ENCODE data around the gene DDX47. TPM values are rescaled to one million over a fixed set of nuclear protein-coding genes. Genes with fewer than 3 reads are reported as not detected.

Gene DDX47
- total RNA-seq, 1 experiment from 2014 or later, result 115 TPM

DNA sequence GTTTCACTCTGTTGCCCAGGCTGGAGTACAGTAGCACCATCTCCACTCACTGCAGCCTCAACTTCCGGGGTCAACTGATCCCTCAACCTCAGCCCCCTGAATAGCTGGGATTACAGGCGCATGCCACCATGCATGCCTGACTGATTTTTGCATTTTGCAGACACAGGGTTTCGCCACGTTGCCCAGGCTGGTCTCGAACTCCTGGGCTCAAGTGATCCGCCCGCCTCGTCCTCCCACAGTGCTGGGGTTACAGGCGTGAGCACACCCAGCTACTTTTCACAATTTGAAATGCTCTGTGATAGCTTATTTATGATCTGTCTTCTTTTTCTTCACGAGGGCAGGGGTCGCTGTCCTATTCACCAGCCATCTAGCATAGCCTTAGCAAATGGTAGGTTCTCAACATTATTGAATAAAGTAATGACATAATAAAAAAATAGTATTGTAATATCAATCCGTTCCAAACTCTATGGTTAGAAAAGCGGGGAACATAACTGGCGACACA, 477 bp upstream of the DDX47 start:
- DNase-seq (ENCODE audit: low read depth, low spot score), result no peak
- H3K27me3 ChIP-seq (ENCODE audit: control insufficient read depth, insufficient read depth, low read length), result no peaks in the 10 kb centered on the region
- in situ Hi-C loops (cut with HindIII; ENCODE audit: low pct_unique_long_range_greater_than_20kb, low sequenced_read_pairs), result no loop called here
- BruUV-seq (replicated peaks), result no TSS peak
- peaks cover 40% of the 10 kb centered on the region for H3K4me1 ChIP-seq (ENCODE audit: control insufficient read depth, insufficient read depth, low read length)
- intact Hi-C loops (cut with micrococcal nuclease; ENCODE audit: unreplicated experiment), result loop anchor here (10.0 kb wide), 1 partner anchor 172 kb away; no protein-coding TSS in a partner anchor
- peak overlapping the region in 1 of 2 experiments; percentile 99; a peak in 2 of 4 replicates for H3K4me3 ChIP-seq (ENCODE audit: low read depth in 2 of 2, low read length in 2 of 2)
- ChIA-PET CTCF (interaction anchor here (1.0 to 1.1 kb wide), 3 partner anchors 66 to 81 kb away, joined by 3 to 5 read pairs (median 4); partner anchors contain the start of gene GPRC5A), POLR2A (interaction anchor here (0.5 to 1.6 kb wide), 2 partner anchors 9 to 20 kb away, joined by 3 to 6 read pairs; no protein-coding TSS in a partner anchor)
- ATAC-seq, result peak; percentile 32
- no peak for TF ChIP-seq POLR2AphosphoS5 (IDR thresholded peaks at IDR 0.05; ENCODE audit: low read depth, low read length)
- no peak for TF ChIP-seq TCF7L2 (IDR thresholded peaks at IDR 0.05; ENCODE audit: low read depth, low read length)
- TF ChIP-seq, protein P1, sequence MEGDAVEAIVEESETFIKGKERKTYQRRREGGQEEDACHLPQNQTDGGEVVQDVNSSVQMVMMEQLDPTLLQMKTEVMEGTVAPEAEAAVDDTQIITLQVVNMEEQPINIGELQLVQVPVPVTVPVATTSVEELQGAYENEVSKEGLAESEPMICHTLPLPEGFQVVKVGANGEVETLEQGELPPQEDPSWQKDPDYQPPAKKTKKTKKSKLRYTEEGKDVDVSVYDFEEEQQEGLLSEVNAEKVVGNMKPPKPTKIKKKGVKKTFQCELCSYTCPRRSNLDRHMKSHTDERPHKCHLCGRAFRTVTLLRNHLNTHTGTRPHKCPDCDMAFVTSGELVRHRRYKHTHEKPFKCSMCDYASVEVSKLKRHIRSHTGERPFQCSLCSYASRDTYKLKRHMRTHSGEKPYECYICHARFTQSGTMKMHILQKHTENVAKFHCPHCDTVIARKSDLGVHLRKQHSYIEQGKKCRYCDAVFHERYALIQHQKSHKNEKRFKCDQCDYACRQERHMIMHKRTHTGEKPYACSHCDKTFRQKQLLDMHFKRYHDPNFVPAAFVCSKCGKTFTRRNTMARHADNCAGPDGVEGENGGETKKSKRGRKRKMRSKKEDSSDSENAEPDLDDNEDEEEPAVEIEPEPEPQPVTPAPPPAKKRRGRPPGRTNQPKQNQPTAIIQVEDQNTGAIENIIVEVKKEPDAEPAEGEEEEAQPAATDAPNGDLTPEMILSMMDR (IDR thresholded peaks at IDR 0.05), result no peak
- no peak for TF ChIP-seq SIN3A (IDR thresholded peaks at IDR 0.05; ENCODE audit: borderline replicate concordance, insufficient read depth, low read depth, low read length)
- TF ChIP-seq, protein P2, sequence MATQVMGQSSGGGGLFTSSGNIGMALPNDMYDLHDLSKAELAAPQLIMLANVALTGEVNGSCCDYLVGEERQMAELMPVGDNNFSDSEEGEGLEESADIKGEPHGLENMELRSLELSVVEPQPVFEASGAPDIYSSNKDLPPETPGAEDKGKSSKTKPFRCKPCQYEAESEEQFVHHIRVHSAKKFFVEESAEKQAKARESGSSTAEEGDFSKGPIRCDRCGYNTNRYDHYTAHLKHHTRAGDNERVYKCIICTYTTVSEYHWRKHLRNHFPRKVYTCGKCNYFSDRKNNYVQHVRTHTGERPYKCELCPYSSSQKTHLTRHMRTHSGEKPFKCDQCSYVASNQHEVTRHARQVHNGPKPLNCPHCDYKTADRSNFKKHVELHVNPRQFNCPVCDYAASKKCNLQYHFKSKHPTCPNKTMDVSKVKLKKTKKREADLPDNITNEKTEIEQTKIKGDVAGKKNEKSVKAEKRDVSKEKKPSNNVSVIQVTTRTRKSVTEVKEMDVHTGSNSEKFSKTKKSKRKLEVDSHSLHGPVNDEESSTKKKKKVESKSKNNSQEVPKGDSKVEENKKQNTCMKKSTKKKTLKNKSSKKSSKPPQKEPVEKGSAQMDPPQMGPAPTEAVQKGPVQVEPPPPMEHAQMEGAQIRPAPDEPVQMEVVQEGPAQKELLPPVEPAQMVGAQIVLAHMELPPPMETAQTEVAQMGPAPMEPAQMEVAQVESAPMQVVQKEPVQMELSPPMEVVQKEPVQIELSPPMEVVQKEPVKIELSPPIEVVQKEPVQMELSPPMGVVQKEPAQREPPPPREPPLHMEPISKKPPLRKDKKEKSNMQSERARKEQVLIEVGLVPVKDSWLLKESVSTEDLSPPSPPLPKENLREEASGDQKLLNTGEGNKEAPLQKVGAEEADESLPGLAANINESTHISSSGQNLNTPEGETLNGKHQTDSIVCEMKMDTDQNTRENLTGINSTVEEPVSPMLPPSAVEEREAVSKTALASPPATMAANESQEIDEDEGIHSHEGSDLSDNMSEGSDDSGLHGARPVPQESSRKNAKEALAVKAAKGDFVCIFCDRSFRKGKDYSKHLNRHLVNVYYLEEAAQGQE (IDR thresholded peaks at IDR 0.05; ENCODE audit: insufficient read depth in 1 of 2, low read depth in 2 of 2, low read length in 1 of 2), result no peak
- H3K36me3 ChIP-seq (ENCODE audit: control insufficient read depth, insufficient read depth, low read length), result peaks cover 12% of the 10 kb centered on the region
- H3K27ac ChIP-seq (ENCODE audit: low read length), result peak overlapping the region; percentile 99
- no peaks in the 10 kb centered on the region for H3K9me3 ChIP-seq (ENCODE audit: control insufficient read depth, insufficient read depth, low read depth, low read length)

- Histone ChIP-seq H3K4me1 (ENCODE audit: control insufficient read depth, insufficient read depth, low read length) (peaks cover 68% of the 10 kb centered on the region), H3K9me3 (ENCODE audit: control insufficient read depth, insufficient read depth, low read depth, low read length) (no peaks in the 10 kb centered on the region), H3K36me3 (ENCODE audit: control insufficient read depth, insufficient read depth, low read length) (peaks cover 30% of the 10 kb centered on the region), H3K4me3 (ENCODE audit: low read depth in 2 of 2, low read length in 2 of 2) (no peak overlapping the region), H3K27ac (ENCODE audit: low read length) (peak overlapping the region; percentile 99), H3K27me3 (ENCODE audit: control insufficient read depth, insufficient read depth, low read length) (no peaks in the 10 kb centered on the region)
- BruUV-seq (replicated peaks), result no TSS peak
- intact Hi-C loops (cut with micrococcal nuclease; ENCODE audit: unreplicated experiment), result loop anchor here (5.0 to 10.0 kb wide), 2 partner anchors 75 to 167 kb away; partner anchors contain the start of gene GPRC5A
- CTCF ChIA-PET, result no interaction called here
- in situ Hi-C loops (cut with HindIII; ENCODE audit: low pct_unique_long_range_greater_than_20kb, low sequenced_read_pairs), result no loop called here
- TF ChIP-seq SIN3A (IDR thresholded peaks at IDR 0.05; ENCODE audit: borderline replicate concordance, insufficient read depth, low read depth, low read length) (no peak), POLR2AphosphoS5 (IDR thresholded peaks at IDR 0.05; ENCODE audit: low read depth, low read length) (no peak), TCF7L2 (IDR thresholded peaks at IDR 0.05; ENCODE audit: low read depth, low read length) (no peak)
- TF ChIP-seq, protein P2 (IDR thresholded peaks at IDR 0.05; ENCODE audit: insufficient read depth in 1 of 2, low read depth in 2 of 2, low read length in 1 of 2), result no peak
- TF ChIP-seq, protein P1 (IDR thresholded peaks at IDR 0.05), result no peak
- POLR2A ChIA-PET, result interaction anchor here (0.6 to 0.7 kb wide), 2 partner anchors 78 to 394 kb away, joined by 3 to 10 read pairs; no protein-coding TSS in a partner anchor
- no peak for DNase-seq (ENCODE audit: low read depth, low spot score)
- ATAC-seq, result no peak
Measured at GRCh38 chr12:12817616-12818015, 4.5 kb downstream of the DDX47 start.
